Keratinocyte (primary cell): Measurements from ENCODE around the gene PAPPA2. TPM values are rescaled to one million over a fixed set of nuclear protein-coding genes. Genes with fewer than 3 reads are reported as not detected.
A peak's percentile ranks its signal among the peaks of the same experiment; 100 is the strongest.

Source experiments
- DNase-seq: peaks from one replicate; pipeline ENCODE4 v3.0.0-alpha.2; 2011; ENCODE audit warnings: low read depth, missing footprints, low spot score
- FAIRE-seq: peaks from 2 replicates; lab custom pipeline; 2011; peaks lifted over from hg19 to GRCh38; lab: Jason Lieb, UNC
- H2AFZ ChIP-seq: 2 replicates; pipeline ENCODE4 v1.6.0; 2012; ENCODE audit warnings: low read length, control low read depth, inconsistent platforms; ENCODE audit not compliant: control insufficient read depth
- H3K27ac ChIP-seq: 2 replicates; pipeline ENCODE4 v1.5.1; 2011; ENCODE audit warnings: low read length; ENCODE audit not compliant: control insufficient read depth, insufficient read depth
- H3K27me3 ChIP-seq: 3 replicates; pipeline ENCODE4 v1.6.0; 2011; ENCODE audit warnings: low read length; ENCODE audit not compliant: control insufficient read depth, insufficient read depth; ENCODE audit errors: extremely low read depth
- H3K36me3 ChIP-seq, 2 experiments: 2 replicates in 1 of 2; 3 replicates in 1 of 2; pipeline ENCODE4 v1.5.1; 2011; ENCODE audit warnings: low read length in 2 of 2, mild to moderate bottlenecking in 1 of 2; ENCODE audit not compliant: control insufficient read depth in 2 of 2, insufficient read depth in 2 of 2; ENCODE audit errors: extremely low read depth in 1 of 2
- H3K4me1 ChIP-seq: 3 replicates; pipeline ENCODE4 v1.5.1; 2011; ENCODE audit warnings: low read length; ENCODE audit not compliant: control insufficient read depth, insufficient read depth; ENCODE audit errors: extremely low read depth
- H3K4me2 ChIP-seq: 3 replicates; pipeline ENCODE4 v1.6.0; 2011; ENCODE audit warnings: low read depth, low read length; ENCODE audit not compliant: control insufficient read depth, insufficient read depth; ENCODE audit errors: extremely low read depth
- H3K4me3 ChIP-seq, 3 experiments: fragments of 200-600 bp in 1 of 3; sonication (generic) in 1 of 3; 2 replicates in 2 of 3; 3 replicates in 1 of 3; pipeline ENCODE4 v1.5.1; 2011 to 2016; ENCODE audit warnings: low read length in 3 of 3, mild to moderate bottlenecking in 3 of 3, control low read depth in 2 of 3, inconsistent platforms in 1 of 3, low read depth in 1 of 3, mixed read lengths in 1 of 3, mixed run types in 1 of 3, moderate library complexity in 1 of 3; ENCODE audit not compliant: control insufficient read depth in 2 of 3, insufficient read depth in 2 of 3; ENCODE audit errors: extremely low read depth in 1 of 3
- H3K79me2 ChIP-seq: 2 replicates; pipeline ENCODE4 v1.6.0; 2012; ENCODE audit warnings: low read length; ENCODE audit not compliant: control insufficient read depth, insufficient read depth
- H3K9ac ChIP-seq: 3 replicates; pipeline ENCODE4 v1.6.0; 2011; ENCODE audit warnings: low read length; ENCODE audit not compliant: control insufficient read depth, insufficient read depth; ENCODE audit errors: extremely low read depth
- H3K9me1 ChIP-seq: 3 replicates; pipeline ENCODE4 v1.6.0; 2011; ENCODE audit warnings: low read length; ENCODE audit not compliant: control insufficient read depth, insufficient read depth; ENCODE audit errors: extremely low read depth
- H3K9me3 ChIP-seq: 2 replicates; pipeline ENCODE4 v1.5.1; 2012; ENCODE audit warnings: low read depth, low read length; ENCODE audit not compliant: control insufficient read depth
- H4K20me1 ChIP-seq: 3 replicates; pipeline ENCODE4 v1.6.0; 2011; ENCODE audit warnings: low read length; ENCODE audit not compliant: control insufficient read depth, insufficient read depth; ENCODE audit errors: extremely low read depth
- CTCF ChIP-seq, 3 experiments: IDR thresholded peaks in 1 of 3; conservative IDR thresholded peaks in 1 of 3; optimal IDR thresholded peaks in 1 of 3; 2 replicates in 2 of 3; 3 replicates in 1 of 3; pipeline versions ENCODE3 to v1.5.1; 2011; ENCODE audit warnings: low read length in 3 of 3, mild to moderate bottlenecking in 3 of 3, moderate library complexity in 2 of 3, control low read depth in 1 of 3, inconsistent platforms in 1 of 3; ENCODE audit not compliant: insufficient read depth in 2 of 3; ENCODE audit errors: extremely low read depth in 1 of 3
- EZH2 ChIP-seq: IDR thresholded peaks from one replicate; pipeline ENCODE4 v1.6.1; 2012; ENCODE audit warnings: inconsistent platforms, mild to moderate bottlenecking, low read length, moderate library complexity
- dilution Hi-C: fragments of 300-500 bp; cut with MboI; formaldehyde crosslinking; loops from one replicate; pipeline ENCODE4 v1.7.0; 2020; ENCODE audit warnings: low sequenced_read_pairs; ENCODE audit not compliant: extremely low pct_ligation_motif_present
- polyA plus RNA-seq, 5 experiments: library from polyadenylated mRNA; depleted of rRNA in 3 of 5; stranded (reverse) in 3 of 5; stranded (forward) in 1 of 5; unstranded in 1 of 5; fragments of >200 nt; gene quantifications; 1 replicate in 1 of 5; 2 replicates in 3 of 5; 3 replicates in 1 of 5; pipeline versions ENCODE4 v1.2.1 to v1.2.3, GENCODE V29; 2011 to 2012; ENCODE audit warnings: missing spikeins in 2 of 5, low read depth in 1 of 5, low replicate concordance in 1 of 5

The PAPPA2 gene
- polyA plus RNA-seq, 1 donor (not counting 4 experiments of a cell fraction or from before 2014, with no cell fraction given), result 0.07 TPM

- Histone ChIP-seq H3K4me2 (no peak overlapping the region), H3K79me2 (no peaks in the 10 kb centered on the region), H3K4me3 (no peak overlapping the region), H3K9me1 (no peaks in the 10 kb centered on the region), H3K4me1 (no peaks in the 10 kb centered on the region), H2AFZ (no peak overlapping the region), H3K27me3 (no peaks in the 10 kb centered on the region), H3K27ac (no peak overlapping the region), H3K9ac (no peak overlapping the region), H3K9me3 (no peaks in the 10 kb centered on the region), H4K20me1 (no peaks in the 10 kb centered on the region), H3K36me3 (no peaks in the 10 kb centered on the region)
- TF ChIP-seq CTCF (optimal IDR thresholded peaks at IDR 0.05 in 1 of 3, IDR thresholded peaks at IDR 0.05 in 1 of 3, conservative IDR thresholded peaks at IDR 0.05 in 1 of 3; ENCODE audit: extremely low read depth in 1 of 3, insufficient read depth in 2 of 3, low read length in 3 of 3) (no peak), EZH2 (no peak)
- dilution Hi-C loops, result no loop called here
- DNase-seq, result no peak
- no peak for FAIRE-seq
Measured at GRCh38 chr1:176879784-176880620, 417.0 kb downstream of the PAPPA2 start.

GRCh38 chr1:176880955-176881595 is 418.1 kb downstream of the PAPPA2 start:
- H3K36me3 ChIP-seq, result no peaks in the 10 kb centered on the region
- peak; percentile 83 to 87 (median 85) for TF ChIP-seq CTCF (optimal IDR thresholded peaks at IDR 0.05 in 1 of 3, IDR thresholded peaks at IDR 0.05 in 1 of 3, conservative IDR thresholded peaks at IDR 0.05 in 1 of 3; ENCODE audit: extremely low read depth in 1 of 3, insufficient read depth in 2 of 3, low read length in 3 of 3)
- no peak for TF ChIP-seq EZH2
- dilution Hi-C loops, result no loop called here
- H3K4me3 ChIP-seq, result no peak overlapping the region
- DNase-seq (peak; percentile 44), FAIRE-seq (no peak)
- H3K9me3 ChIP-seq, result no peaks in the 10 kb centered on the region
- H3K27ac ChIP-seq, result no peak overlapping the region
- no peaks in the 10 kb centered on the region for H3K9me1 ChIP-seq
- no peak overlapping the region for H2AFZ ChIP-seq
- H3K27me3 ChIP-seq, result no peaks in the 10 kb centered on the region
- no peaks in the 10 kb centered on the region for H4K20me1 ChIP-seq
- no peaks in the 10 kb centered on the region for H3K4me1 ChIP-seq
- no peak overlapping the region for H3K4me2 ChIP-seq
- H3K79me2 ChIP-seq, result no peaks in the 10 kb centered on the region
- H3K9ac ChIP-seq, result no peak overlapping the region
